Right renal cortex interstitium (tissue), 3 donors: ENCODE data around the gene SLC9A1. TPM values are rescaled to one million over a fixed set of nuclear protein-coding genes. Genes with fewer than 3 reads are reported as not detected.
"Not testable (repeated sequence)": the region's sequence is repeated elsewhere in the genome, so short reads cannot be mapped to it uniquely, and the experiment has no call there.

Experiments used
- DNase-seq, 3 donors: peaks; one replicate each; pipeline ENCODE4 v3.0.0-alpha.2; 2013; ENCODE audit warnings: low read depth in 3 of 3, low spot score in 2 of 3
- polyA plus RNA-seq, 3 donors: library from polyadenylated mRNA; unstranded; fragments of 120-200 nt; gene quantifications; one replicate each; pipeline ENCODE4 v1.2.1, GENCODE V29; 2013; ENCODE audit not compliant: insufficient read length in 3 of 3

Gene SLC9A1
- 10 to 100 TPM; 19.6 to 23.0 (median 20.0) TPM for polyA plus RNA-seq

- peak; percentile 75 to 88 (median 80) for DNase-seq
These were observed at the start of gene SLC9A1 for GRCh38 chr1:27154991-27155781. Gene SLC9A1 (minus strand): TSS chr1:27155125. CDS start chr1:27154334, 791 bp downstream.

- DNase-seq, result no peak
These were observed 49.0 kb upstream of the SLC9A1 start for GRCh38 chr1:27203946-27204345.

- DNase-seq, result no peak
These were observed 46.4 kb upstream of the SLC9A1 start for GRCh38 chr1:27201295-27201694.

- no peak for DNase-seq
These were observed 38.3 kb upstream of the SLC9A1 start for GRCh38 chr1:27193194-27193593.

GRCh38 chr1:27192039-27192529 lies 37.2 kb upstream of the SLC9A1 start:
- no peak for DNase-seq

GRCh38 chr1:27184665-27185064 lies 29.7 kb upstream of the SLC9A1 start:
- not testable (repeated sequence) for DNase-seq

GRCh38 chr1:27179979-27180378 lies 25.1 kb upstream of the SLC9A1 start:
- no peak for DNase-seq

- no peak for DNase-seq
These were observed 24.5 kb upstream of the SLC9A1 start for GRCh38 chr1:27179379-27179778.

- no peak for DNase-seq
These were observed 22.0 kb upstream of the SLC9A1 start for GRCh38 chr1:27176954-27177353.

- no peak for DNase-seq
These were observed 21.4 kb upstream of the SLC9A1 start for GRCh38 chr1:27176323-27176722.

GRCh38 chr1:27172992-27173391 lies 18.1 kb upstream of the SLC9A1 start:
- not testable (repeated sequence) for DNase-seq

- no peak for DNase-seq
These were observed 12.0 kb upstream of the SLC9A1 start for GRCh38 chr1:27166929-27167328.

GRCh38 chr1:27166351-27166802 lies 11.5 kb upstream of the SLC9A1 start:
- no peak for DNase-seq

- no peak for DNase-seq
These were observed 8.2 kb upstream of the SLC9A1 start for GRCh38 chr1:27163093-27163492.

GRCh38 chr1:27162090-27162489 lies 7.2 kb upstream of the SLC9A1 start:
- DNase-seq, result no peak

- no peak for DNase-seq
These were observed 6.7 kb upstream of the SLC9A1 start for GRCh38 chr1:27161594-27161993.

- DNase-seq, result no peak
These were observed 2.3 kb upstream of the SLC9A1 start for GRCh38 chr1:27157194-27157593.

- no peak for DNase-seq
These were observed 395 bp downstream of the SLC9A1 start for GRCh38 chr1:27154469-27154990.

- DNase-seq, result no peak
These were observed 982 bp downstream of the SLC9A1 start for GRCh38 chr1:27153927-27154358.

GRCh38 chr1:27153549-27153886 lies 1.4 kb downstream of the SLC9A1 start:
- DNase-seq, result no peak

- no peak for DNase-seq
These were observed 1.9 kb downstream of the SLC9A1 start for GRCh38 chr1:27152829-27153548.
